PC-9 (cell line): ENCODE measurements around the gene SHANK1.

ENCODE experiments used
- EZH2 ChIP-seq: fragments of 200-600 bp; sonication (generic); IDR thresholded peaks from 2 replicates; pipeline ENCODE4 v1.8.0; 2017; ENCODE audit warnings: antibody characterized with exemption, low read depth
- TF ChIP-seq, protein P1 (sequence below): fragments of 200-600 bp; sonication (generic); conservative IDR thresholded peaks from 2 replicates; pipeline ENCODE4 v1.6.1; 2017; ENCODE audit warnings: mixed run types, antibody characterized with exemption, mild to moderate bottlenecking, moderate library complexity

GRCh38 chr19:50651174-50651573 lies 68.4 kb downstream of the SHANK1 start:
- TF ChIP-seq, protein P1, sequence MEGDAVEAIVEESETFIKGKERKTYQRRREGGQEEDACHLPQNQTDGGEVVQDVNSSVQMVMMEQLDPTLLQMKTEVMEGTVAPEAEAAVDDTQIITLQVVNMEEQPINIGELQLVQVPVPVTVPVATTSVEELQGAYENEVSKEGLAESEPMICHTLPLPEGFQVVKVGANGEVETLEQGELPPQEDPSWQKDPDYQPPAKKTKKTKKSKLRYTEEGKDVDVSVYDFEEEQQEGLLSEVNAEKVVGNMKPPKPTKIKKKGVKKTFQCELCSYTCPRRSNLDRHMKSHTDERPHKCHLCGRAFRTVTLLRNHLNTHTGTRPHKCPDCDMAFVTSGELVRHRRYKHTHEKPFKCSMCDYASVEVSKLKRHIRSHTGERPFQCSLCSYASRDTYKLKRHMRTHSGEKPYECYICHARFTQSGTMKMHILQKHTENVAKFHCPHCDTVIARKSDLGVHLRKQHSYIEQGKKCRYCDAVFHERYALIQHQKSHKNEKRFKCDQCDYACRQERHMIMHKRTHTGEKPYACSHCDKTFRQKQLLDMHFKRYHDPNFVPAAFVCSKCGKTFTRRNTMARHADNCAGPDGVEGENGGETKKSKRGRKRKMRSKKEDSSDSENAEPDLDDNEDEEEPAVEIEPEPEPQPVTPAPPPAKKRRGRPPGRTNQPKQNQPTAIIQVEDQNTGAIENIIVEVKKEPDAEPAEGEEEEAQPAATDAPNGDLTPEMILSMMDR: no peak
- no peak for TF ChIP-seq EZH2
